Tibial nerve (tissue), 4 donors: ENCODE measurements around the gene SRF. TPM values are rescaled to one million over a fixed set of nuclear protein-coding genes. Genes with fewer than 3 reads are reported as not detected.

Experiments used
- DNase-seq, 2 donors: peaks; one replicate each; pipeline ENCODE4 v3.0.0-alpha.2; 2019; ENCODE audit warnings: low spot score in 2 of 2
- H3K27ac ChIP-seq, 4 donors: fragments of 200-600 bp; sonication (generic) in 3 of 4; one replicate each; pipeline ENCODE4 v1.5.1; 2017 to 2019; ENCODE audit warnings: mild to moderate bottlenecking in 1 of 4
- H3K27me3 ChIP-seq, 2 donors: fragments of 200-600 bp; sonication (generic) in 1 of 2; one replicate each; pipeline versions ENCODE4 v1.5.1 to v1.6.0; 2017 to 2019
- H3K36me3 ChIP-seq, 3 donors: fragments of 200-600 bp; sonication (generic); one replicate each; pipeline ENCODE4 v1.5.1; 2018 to 2019
- H3K4me1 ChIP-seq, 4 donors: fragments of 200-600 bp; sonication (generic) in 3 of 4; one replicate each; pipeline ENCODE4 v1.5.1; 2017 to 2019
- H3K4me3 ChIP-seq, 4 donors: fragments of 200-600 bp; sonication (generic) in 3 of 4; one replicate each; pipeline ENCODE4 v1.5.1; 2017 to 2019; ENCODE audit warnings: mild to moderate bottlenecking in 1 of 4, moderate library complexity in 1 of 4
- H3K9me3 ChIP-seq, 4 donors: fragments of 200-600 bp; sonication (generic) in 3 of 4; one replicate each; pipeline ENCODE4 v1.5.1; 2017 to 2019
- CTCF ChIP-seq, 5 experiments: fragments of 200-600 bp in 3 of 5; fragments of 450-650 bp in 2 of 5; sonication (generic) in 3 of 5; IDR thresholded peaks; one replicate each; pipeline ENCODE4 v1.5.1; 2016 to 2019; ENCODE audit warnings: antibody characterized with exemption in 5 of 5, mild to moderate bottlenecking in 3 of 5, moderate library complexity in 2 of 5
- EP300 ChIP-seq, 2 donors: sonication (generic); formaldehyde crosslinking; IDR thresholded peaks; one replicate each; pipeline ENCODE4 v1.6.1; 2017; ENCODE audit warnings: antibody characterized with exemption in 2 of 2, mild to moderate bottlenecking in 1 of 2
- POLR2A ChIP-seq, 2 donors: fragments of 450-650 bp; IDR thresholded peaks; one replicate each; pipeline ENCODE4 v1.6.1; 2017; ENCODE audit warnings: antibody characterized with exemption in 2 of 2, mild to moderate bottlenecking in 2 of 2, moderate library complexity in 2 of 2
- WGBS, 2 donors: methylation state at CpG; one replicate each; pipeline ENCODE4 v1.1.5; 2018; 5-methylcytosine and 5-hydroxymethylcytosine counted together
- total RNA-seq, 4 donors: library from RNA; depleted of rRNA; stranded (reverse); fragments of >200 nt; gene quantifications; one replicate each; pipeline ENCODE4 v1.1.0, GENCODE V29; 2016

The SRF gene
- total RNA-seq, 4 donors from 2014 or later, result 28.4 to 49.8 (median 35.3) TPM

GRCh38 chr6:43178951-43179830, 8.1 kb downstream of the SRF start:
- Histone ChIP-seq H3K9me3 (no peaks in the 10 kb centered on the region), H3K36me3 (peaks cover 3 to 48% (median 16%) of the 10 kb centered on the region in 3 donors), H3K4me1 (peaks cover 0 to 47% (median 19%) of the 10 kb centered on the region in 4 donors), H3K27me3 (no peaks in the 10 kb centered on the region), H3K4me3 (no peak overlapping the region), H3K27ac (no peak overlapping the region)
- 86 to 89% methylated on average over 20 of the region's 20 CpGs for WGBS, 2 donors
- DNase-seq, result no peak
- no peak for TF ChIP-seq POLR2A (IDR thresholded peaks at IDR 0.05)
- TF ChIP-seq EP300 (IDR thresholded peaks at IDR 0.05), result no peak

- Histone ChIP-seq H3K4me1 (peaks cover 0 to 50% (median 14%) of the 10 kb centered on the region in 4 donors), H3K9me3 (no peaks in the 10 kb centered on the region), H3K27ac (no peak overlapping the region), H3K4me3 (no peak overlapping the region), H3K27me3 (no peaks in the 10 kb centered on the region), H3K36me3 (peaks cover 3 to 55% (median 16%) of the 10 kb centered on the region in 3 donors)
- DNase-seq, result no peak
- TF ChIP-seq EP300 (IDR thresholded peaks at IDR 0.05), result no peak
- TF ChIP-seq CTCF (IDR thresholded peaks at IDR 0.05), result no peak
- TF ChIP-seq POLR2A (IDR thresholded peaks at IDR 0.05), result no peak
- WGBS, 2 donors, result 57 to 67% methylated on average over 7 of the region's 7 CpGs
Observed at GRCh38 chr6:43180058-43180457, 9.0 kb downstream of the SRF start.

- peaks cover 3 to 58% (median 20%) of the 10 kb centered on the region in 3 donors for H3K36me3 ChIP-seq
- TF ChIP-seq EP300 (IDR thresholded peaks at IDR 0.05) (no peak), POLR2A (IDR thresholded peaks at IDR 0.05) (no peak), CTCF (IDR thresholded peaks at IDR 0.05) (no peak)
Observed at GRCh38 chr6:43180985-43181384, 9.9 kb downstream of the SRF start.

GRCh38 chr6:43181621-43181941, 10.5 kb downstream of the SRF start:
- Histone ChIP-seq H3K4me3 (peak overlapping the region; percentile 46 to 88 (median 77)), H3K9me3 (no peaks in the 10 kb centered on the region), H3K36me3 (peaks cover 3 to 58% (median 23%) of the 10 kb centered on the region in 3 donors), H3K27me3 (no peaks in the 10 kb centered on the region), H3K4me1 (peaks cover 0 to 37% (median 10%) of the 10 kb centered on the region in 4 donors), H3K27ac (peak overlapping the region; percentile 18 to 87 (median 79))
- TF ChIP-seq EP300 (IDR thresholded peaks at IDR 0.05) (no peak), CTCF (IDR thresholded peaks at IDR 0.05) (no peak), POLR2A (IDR thresholded peaks at IDR 0.05) (no peak)
- DNase-seq, result no peak
- 34 to 37% methylated on average over 9 of the region's 9 CpGs for WGBS, 2 donors

More at GRCh38 chr6:43180985-43181384, 9.9 kb downstream of the SRF start:
- no peak overlapping the region for H3K4me3 ChIP-seq
- DNase-seq, result no peak
- H3K9me3 ChIP-seq, result no peaks in the 10 kb centered on the region
- WGBS, 2 donors, result 53 to 59% methylated on average over 5 of the region's 5 CpGs
- H3K27me3 ChIP-seq, result no peaks in the 10 kb centered on the region
- peaks cover 0 to 41% (median 10%) of the 10 kb centered on the region in 4 donors for H3K4me1 ChIP-seq
- peak overlapping the region in 2 of 4 donors; percentile 79 to 87 for H3K27ac ChIP-seq

- DNase-seq, result peak; percentile 68 to 73
- no peaks in the 10 kb centered on the region for H3K9me3 ChIP-seq
- peaks cover 0 to 37% (median 10%) of the 10 kb centered on the region in 4 donors for H3K4me1 ChIP-seq
- TF ChIP-seq POLR2A (IDR thresholded peaks at IDR 0.05) (peak in 1 of 2 donors; percentile 56), CTCF (IDR thresholded peaks at IDR 0.05) (peak in 1 of 5 experiments; percentile 31), EP300 (IDR thresholded peaks at IDR 0.05) (peak; percentile 39 to 94)
- H3K36me3 ChIP-seq, result peaks cover 3 to 61% (median 23%) of the 10 kb centered on the region in 3 donors
- WGBS, 2 donors, result 1% methylated on average over 25 to 43 of the region's 51 CpGs
- H3K4me3 ChIP-seq, result peak within 1 kb of the TSS; percentile 46 to 88 (median 77)
- peak within 1 kb of the TSS; percentile 18 to 87 (median 79) for H3K27ac ChIP-seq
- no peaks in the 10 kb centered on the region for H3K27me3 ChIP-seq
Observed at GRCh38 chr6:43181942-43182860, 11.1 kb downstream of the SRF start, which contains the start of gene CUL9. Gene CUL9, plus strand, starts transcription at chr6:43182196. Its CDS starts 2,115 bp downstream, at chr6:43184311.
